Stimulated activated naive CD4-positive, alpha-beta T cell (primary cell): Measurements from ENCODE around the gene WDR41.
"Not testable (repeated sequence)": the region's sequence is repeated elsewhere in the genome, so short reads cannot be mapped to it uniquely, and the experiment has no call there.

Source experiments
- DNase-seq, 6 experiments: peaks; one replicate each; lab custom pipeline; 2025; lab: John Stamatoyannopoulos, UW

The WDR41 gene

DNA sequence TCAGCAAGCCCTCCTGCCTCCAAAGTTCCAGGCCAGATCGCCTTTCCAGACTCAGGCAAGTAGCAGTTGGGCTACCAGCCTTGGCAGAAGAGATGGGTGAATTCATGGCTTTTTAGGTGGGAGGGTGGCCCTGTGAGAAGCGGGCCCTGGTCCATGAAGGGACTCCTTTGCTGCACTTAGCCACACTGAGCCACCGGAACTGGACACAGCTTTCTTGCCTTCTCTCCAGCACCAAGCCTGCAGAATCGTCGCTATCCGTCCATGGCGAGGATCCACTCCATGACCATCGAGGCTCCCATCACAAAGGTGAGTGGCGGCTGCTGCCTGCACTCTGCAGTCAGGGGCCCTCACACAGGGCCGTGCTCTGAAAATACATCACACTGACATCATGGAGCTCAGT is 85.0 kb downstream of the WDR41 start:
- DNase-seq = no peak

DNA sequence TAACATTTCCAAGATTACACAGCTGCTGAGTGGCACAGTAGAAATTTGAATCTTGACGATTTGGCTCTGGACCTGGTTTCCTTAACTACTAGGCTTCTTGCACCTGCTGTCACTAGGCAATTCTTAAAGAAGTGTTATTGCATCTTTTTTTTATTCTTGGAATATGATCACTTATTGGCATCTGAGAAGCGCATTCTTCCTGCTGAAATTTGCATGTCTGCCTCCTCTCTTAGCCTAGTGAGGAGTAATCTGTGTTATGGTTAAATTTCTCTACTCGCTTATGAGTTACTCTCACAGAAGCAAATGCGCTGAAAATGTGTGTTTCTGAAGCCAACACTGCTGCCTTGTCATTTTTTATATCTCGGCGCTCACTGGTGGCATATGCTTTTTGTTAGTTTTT is 89.3 kb downstream of the WDR41 start:
- no peak for DNase-seq

DNA sequence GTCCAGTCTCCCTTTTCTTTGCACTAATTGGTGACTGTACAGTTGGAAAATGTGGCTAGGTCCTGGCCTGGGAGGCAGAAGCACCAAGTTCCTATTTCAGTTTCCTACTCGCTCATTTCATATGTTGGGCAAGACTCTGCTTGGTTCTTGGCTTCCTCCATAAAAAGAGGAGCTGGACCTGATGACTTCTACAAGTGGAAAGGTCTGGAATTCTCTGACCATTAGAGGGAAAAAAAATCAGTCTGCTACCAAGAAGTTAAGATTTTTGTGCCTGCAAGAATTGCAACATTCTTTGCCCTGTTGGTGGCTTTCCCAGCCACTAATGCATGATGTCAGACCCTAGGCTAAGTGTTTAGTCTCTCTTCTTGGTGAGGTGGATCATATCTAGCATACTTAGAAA is 91.5 kb downstream of the WDR41 start:
- DNase-seq = no peak

DNA sequence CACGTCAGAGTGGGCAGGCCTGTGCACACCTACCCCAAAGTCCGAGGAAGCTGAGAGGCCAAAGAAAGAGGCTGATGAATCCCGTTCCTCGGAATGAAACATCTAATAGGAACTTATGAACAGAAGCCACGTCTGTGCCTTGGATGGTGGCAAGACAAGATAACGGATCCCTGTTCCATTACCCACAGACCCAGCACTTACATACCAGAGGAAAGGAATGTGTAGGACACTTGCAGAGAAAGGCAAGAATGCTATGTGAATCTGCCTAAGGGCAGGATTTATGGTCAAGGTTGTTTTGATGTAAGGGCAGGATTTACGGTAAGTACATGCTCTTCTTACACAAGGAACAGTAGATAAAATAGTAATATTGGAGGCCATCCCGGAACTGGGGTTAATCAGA is 93.2 kb downstream of the WDR41 start:
- no peak for DNase-seq

DNA sequence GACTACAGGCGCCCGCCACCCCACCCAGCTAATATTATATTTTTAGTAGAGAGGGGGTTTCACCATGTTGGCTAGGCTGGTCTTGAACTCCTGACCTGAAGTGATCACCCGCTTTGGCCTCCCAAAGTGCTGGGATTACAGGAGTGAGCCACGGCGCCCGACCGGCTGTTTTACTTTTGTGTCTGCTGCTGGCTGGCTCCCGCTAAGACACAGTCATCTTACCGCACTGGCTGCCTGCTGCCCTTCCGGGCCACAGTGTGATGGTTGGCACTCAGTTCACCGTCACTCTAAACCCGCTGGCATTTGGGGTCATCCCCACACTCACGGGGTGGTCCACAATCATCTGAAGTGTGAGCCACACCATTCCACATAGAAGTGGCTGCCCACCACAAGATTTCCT is 93.7 kb downstream of the WDR41 start:
- no peak for DNase-seq

DNA sequence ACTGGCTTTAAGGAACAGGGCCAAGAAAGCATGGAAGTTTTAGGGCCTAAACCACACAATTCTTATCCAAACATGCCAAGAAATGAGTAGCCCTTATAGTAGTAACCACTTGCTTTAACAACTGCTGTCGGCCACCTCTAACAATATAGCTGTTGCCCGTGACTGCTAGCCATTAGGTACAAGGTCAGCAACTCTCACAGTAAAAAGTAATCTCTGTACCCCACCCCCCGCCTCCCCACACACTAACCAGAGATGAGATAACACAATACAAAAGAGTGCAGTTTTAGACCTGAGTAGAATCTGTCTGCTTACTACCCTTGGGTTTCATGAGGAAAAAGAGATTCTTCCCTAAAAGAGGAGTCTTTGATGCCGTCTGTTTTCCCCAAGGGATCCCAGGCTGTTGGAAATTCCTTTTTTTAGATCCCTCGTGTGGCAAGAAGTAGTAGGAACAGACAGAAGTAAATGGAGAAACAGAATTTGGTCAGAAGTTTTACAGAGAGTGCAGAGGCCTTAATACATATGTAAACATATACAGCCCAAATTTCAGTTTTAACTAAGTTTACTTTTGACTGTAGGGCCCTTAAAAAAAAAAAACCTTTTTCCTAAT is 94.3 kb downstream of the WDR41 start:
- no peak for DNase-seq

DNA sequence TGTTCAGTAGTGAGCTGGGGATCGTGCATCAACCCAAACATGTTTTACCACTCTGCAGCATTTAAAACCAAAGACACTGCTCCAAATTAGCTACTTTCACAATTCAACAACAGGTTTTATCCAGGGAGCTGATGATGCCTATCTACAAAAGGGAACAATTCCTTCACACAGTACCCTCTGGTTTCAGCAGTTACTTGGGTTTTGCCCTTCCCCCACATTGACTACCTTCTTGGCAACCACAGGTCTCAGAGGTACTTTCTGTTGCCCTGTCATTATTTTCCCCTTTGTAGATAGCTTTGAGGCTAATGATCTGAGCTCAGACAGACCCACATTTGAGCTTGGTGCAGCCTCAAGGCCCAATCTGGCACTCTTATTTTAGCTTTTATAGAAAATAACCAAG is 96.1 kb downstream of the WDR41 start:
- DNase-seq = no peak

DNA sequence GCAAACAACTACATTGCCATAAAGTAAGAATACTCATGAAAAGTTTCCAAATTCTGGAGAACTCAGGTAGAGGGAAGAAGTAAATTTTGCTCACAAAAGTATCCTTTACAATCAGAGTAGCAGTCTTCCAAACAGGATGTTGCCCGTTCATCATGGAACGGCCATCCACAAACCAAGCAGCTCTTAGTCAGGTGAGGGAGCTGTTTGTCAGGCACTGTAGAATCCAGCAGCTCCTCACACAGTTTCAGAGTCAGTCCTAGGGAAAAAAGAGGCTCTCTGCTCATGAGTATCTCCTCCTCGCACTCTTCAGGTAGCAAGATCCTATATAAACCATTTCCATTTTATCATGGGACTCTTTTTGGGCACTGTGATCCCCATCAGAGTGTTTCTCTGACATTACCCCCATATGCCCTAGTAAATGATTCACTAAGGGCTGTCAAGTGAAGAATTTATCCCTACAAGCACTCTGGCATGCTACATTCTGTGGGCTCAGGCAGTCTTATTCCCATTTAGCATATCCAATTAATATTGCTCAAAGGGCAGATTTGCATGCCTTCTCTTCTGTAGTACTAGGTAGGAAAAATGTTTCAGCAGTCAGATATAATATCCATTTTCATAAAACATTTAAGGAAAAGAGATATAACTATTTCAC is 97.9 kb downstream of the WDR41 start:
- no peak for DNase-seq

DNA sequence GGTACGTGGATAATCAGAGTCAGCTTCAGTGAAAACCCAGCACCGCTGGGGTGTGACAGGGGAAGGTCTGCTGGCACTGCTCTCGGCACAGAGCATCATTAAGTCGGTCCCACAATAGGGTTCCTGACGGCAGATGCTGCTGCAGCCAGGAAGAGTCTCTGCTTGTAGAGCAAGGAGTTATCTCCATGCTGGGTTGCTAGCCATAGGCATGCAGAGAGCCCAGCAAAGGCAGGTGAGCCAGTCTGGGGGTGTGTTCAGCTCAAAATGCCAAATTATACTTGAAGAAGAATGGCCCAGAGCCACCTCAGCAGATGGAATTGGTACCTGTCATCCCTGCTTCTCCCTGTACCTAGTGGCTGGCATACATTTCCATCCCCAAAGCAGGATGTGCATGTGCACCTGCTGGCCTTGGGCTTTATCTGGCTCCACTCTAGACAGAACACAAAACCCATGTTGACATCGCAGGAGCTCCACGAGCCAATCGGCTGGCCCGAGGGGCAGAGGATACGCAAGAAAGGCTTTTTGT is 100.8 kb downstream of the WDR41 start:
- no peak for DNase-seq

DNA sequence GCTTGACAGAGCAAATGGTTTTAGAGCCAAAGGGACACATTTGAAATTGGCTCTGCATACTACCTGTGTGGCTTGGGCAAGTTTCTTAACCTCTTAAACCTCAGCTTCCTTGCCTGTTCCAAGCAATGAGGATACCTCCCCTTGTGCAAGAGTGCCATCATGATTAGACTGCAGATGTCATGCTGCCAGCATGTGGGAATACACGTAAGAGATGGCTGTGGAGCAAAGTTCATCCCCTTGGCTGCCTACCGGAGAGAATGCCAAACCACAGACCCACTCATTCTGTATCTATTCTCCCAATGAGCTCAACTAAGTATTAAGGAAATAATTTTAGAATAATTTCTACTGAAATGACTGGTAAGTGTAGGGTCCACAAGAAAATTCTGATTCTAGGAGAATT is 101.3 kb downstream of the WDR41 start:
- DNase-seq = no peak

DNA sequence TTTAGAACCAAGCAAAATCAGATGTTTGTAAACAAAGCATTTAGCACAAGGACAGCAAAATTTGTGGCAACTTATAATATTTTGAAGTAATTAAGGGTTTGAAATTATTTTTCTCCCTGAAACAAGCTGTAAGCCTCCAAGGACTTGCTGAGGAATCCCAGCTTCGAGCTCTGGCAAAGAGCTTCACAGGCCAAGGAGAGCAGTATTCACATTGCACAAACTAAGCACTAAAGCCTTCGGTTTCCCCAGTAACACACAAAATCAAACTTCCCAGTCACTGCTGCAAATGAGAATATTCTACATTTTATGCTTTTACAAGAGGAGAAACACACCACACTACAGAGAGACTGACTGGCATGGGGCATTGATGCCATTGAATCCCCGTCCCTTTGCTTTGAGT is 101.9 kb downstream of the WDR41 start:
- no peak for DNase-seq

DNA sequence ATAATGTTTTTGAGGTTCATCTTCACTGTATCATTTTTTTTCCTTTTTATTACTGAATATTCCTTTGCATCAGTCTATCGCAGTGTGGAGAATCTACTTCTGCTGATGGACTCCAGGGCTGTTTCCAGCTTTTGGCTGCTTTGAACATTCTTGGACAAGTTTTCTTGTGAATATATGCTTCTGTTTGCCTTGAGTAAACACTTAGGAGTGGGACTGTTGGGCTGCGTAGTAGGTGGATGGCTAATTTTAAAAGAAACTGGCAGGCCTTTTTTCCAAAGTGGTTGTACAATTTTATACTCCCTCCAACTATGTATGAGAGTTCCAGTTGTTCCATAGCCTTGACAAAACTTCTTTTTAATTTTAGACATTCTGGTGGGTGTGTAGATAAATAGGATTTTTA is 102.4 kb downstream of the WDR41 start:
- DNase-seq = no peak

DNA sequence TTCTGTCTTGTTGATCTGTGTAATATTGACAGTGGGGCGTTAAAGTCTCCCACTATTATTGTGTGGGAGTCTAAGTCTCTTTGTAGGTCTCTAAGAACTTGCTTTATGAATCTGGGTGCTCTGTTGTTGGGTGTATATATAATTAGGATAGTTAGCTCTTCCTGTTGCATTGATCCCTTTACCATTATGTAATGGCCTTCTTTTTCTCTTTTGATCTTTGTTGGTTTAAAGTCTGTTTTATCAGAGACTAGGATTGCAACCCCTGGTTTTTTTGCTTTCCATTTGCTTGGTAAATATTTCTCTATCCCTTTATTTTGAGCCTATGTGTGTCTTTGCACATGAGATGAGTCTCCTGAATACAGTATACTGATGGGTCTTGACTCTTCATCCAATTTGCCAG is 105.8 kb downstream of the WDR41 start:
- DNase-seq = not testable (repeated sequence)

DNA sequence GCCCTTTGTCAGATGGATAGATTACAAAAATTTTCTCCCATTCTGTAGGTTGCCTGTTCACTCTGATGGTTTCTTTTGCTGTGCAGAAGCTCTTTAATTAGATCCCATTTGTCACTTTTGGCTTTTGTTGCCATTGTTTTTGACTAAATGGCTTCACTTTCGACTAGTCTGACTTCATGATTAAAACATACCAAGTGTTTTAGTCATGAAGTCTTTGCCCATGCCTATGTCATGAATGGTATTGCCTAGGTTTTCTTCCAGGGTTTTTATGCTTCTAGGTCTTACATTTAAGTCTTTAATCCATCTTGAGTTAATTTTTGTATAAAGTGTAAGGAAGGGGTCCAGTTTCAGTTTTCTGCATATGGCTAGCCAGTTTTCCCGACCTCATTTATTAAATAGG is 108.8 kb downstream of the WDR41 start:
- not testable (repeated sequence) for DNase-seq
